GM12878 (cell line): ENCODE measurements around the gene DET1. TPM values are rescaled to one million over a fixed set of nuclear protein-coding genes. Genes with fewer than 3 reads are reported as not detected.

ENCODE experiments used
- ATAC-seq: fragments of 200-7000 bp; cut with Tn5 transposase; 3 replicates; pipeline ENCODE4 v1.9.1; 2020; ENCODE audit warnings: mild to moderate bottlenecking, moderate library complexity
- BruUV-seq: library from RNA; stranded (reverse); fragments of 400-500 nt; replicated peaks from 2 replicates; lab custom pipeline; 2021; lab: Mats Ljungman, UMichigan
- CTCF ChIA-PET: fragments of 300-600 bp; sonication (Branson Sonifier 250); formaldehyde crosslinking; extraction: SDS; loops from one replicate; lab custom pipeline; 2021; ENCODE audit warnings: inconsistent platforms; lab: Yijun Ruan, JAX
- POLR2A ChIA-PET: fragments of 350-600 bp; formaldehyde crosslinking; extraction: SDS; loops from one replicate; lab custom pipeline; 2021; ENCODE audit warnings: inconsistent platforms; lab: Charles Lee
- RAD21 ChIA-PET: fragments of 300-600 bp; sonication (Branson Sonifier 250); formaldehyde crosslinking; loops from one replicate; lab custom pipeline; 2023; ENCODE audit warnings: antibody characterized with exemption; ENCODE audit not compliant: unreplicated experiment; lab: Charles Lee
- SMC1A ChIA-PET: fragments of 300-600 bp; sonication (Branson Sonifier 250); formaldehyde crosslinking; loops from one replicate; lab custom pipeline; 2023; ENCODE audit not compliant: unreplicated experiment, uncharacterized antibody; lab: Charles Lee
- DNase-seq: peaks from one replicate; pipeline ENCODE4 v3.0.0-alpha.2; 2011; ENCODE audit warnings: low read depth, low spot score
- FAIRE-seq: peaks from 3 replicates; lab custom pipeline; 2011; peaks lifted over from hg19 to GRCh38; lab: Jason Lieb, UNC
- H2AFZ ChIP-seq: 2 replicates; pipeline ENCODE4 v1.6.0; 2011; ENCODE audit warnings: low read depth, low read length, control low read depth; ENCODE audit not compliant: control insufficient read depth
- H3K27ac ChIP-seq: 2 replicates; pipeline ENCODE4 v1.5.1; 2011; ENCODE audit warnings: control low read depth; ENCODE audit not compliant: control insufficient read depth, insufficient read depth
- H3K27me3 ChIP-seq, 2 experiments: replicated peaks in 1 of 2; 2 replicates each; pipeline versions ENCODE4 v1.6.0 to v1.6.1; 2011; ENCODE audit warnings: low read length in 1 of 2; ENCODE audit not compliant: control insufficient read depth in 2 of 2, insufficient read depth in 2 of 2
- H3K36me3 ChIP-seq, 2 experiments: 2 replicates each; pipeline ENCODE4 v1.5.1; 2011; ENCODE audit warnings: low read length in 1 of 2; ENCODE audit not compliant: control insufficient read depth in 2 of 2, insufficient read depth in 2 of 2
- H3K4me1 ChIP-seq: 2 replicates; pipeline ENCODE4 v1.6.1; 2011; ENCODE audit warnings: mild to moderate bottlenecking, low read length, moderate library complexity, mixed read lengths; ENCODE audit not compliant: control insufficient read depth, insufficient read depth
- H3K4me2 ChIP-seq: 2 replicates; pipeline ENCODE4 v1.6.0; 2011; ENCODE audit warnings: control low read depth; ENCODE audit not compliant: control insufficient read depth, insufficient read depth
- H3K4me3 ChIP-seq: fragments of 200-600 bp; sonication (generic); 2 replicates; pipeline ENCODE4 v1.5.1; 2016
- H3K79me2 ChIP-seq: 2 replicates; pipeline ENCODE4 v1.6.0; 2011; ENCODE audit warnings: low read length; ENCODE audit not compliant: control insufficient read depth, insufficient read depth
- H3K9ac ChIP-seq: 2 replicates; pipeline ENCODE4 v1.8.0; 2011; ENCODE audit warnings: low read length, control low read depth, mixed read lengths; ENCODE audit not compliant: control insufficient read depth, insufficient read depth
- H3K9me3 ChIP-seq: replicated peaks from 3 replicates; pipeline ENCODE4 v1.5.1; 2011; ENCODE audit warnings: mild to moderate bottlenecking, low read length; ENCODE audit not compliant: control insufficient read depth, insufficient read depth
- H4K20me1 ChIP-seq: 2 replicates; pipeline ENCODE4 v1.6.0; 2011; ENCODE audit not compliant: control insufficient read depth, insufficient read depth
- BRCA1 ChIP-seq: IDR thresholded peaks from 2 replicates; pipeline ENCODE4 v1.6.1; 2011; ENCODE audit warnings: low read depth, low read length, improper control_type of control experiment
- EGR1 ChIP-seq, 2 experiments: IDR thresholded peaks; 1 replicate in 1 of 2; 2 replicates in 1 of 2; pipeline ENCODE4 v1.6.1; 2011 to 2012; ENCODE audit warnings: low read depth in 2 of 2, low read length in 2 of 2, borderline replicate concordance in 1 of 2, mild to moderate bottlenecking in 1 of 2, moderate library complexity in 1 of 2
- FOXK2 ChIP-seq: fragments of 450-650 bp; IDR thresholded peaks from 2 replicates; pipeline ENCODE4 v1.6.1; 2017; ENCODE audit warnings: mild to moderate bottlenecking, moderate library complexity
- MXI1 ChIP-seq: fragments of 150-350 bp; IDR thresholded peaks from 2 replicates; pipeline ENCODE4 v1.6.1; 2011; ENCODE audit warnings: low read depth, mild to moderate bottlenecking, inconsistent platforms, low read length, improper control_type of control experiment
- RAD21 ChIP-seq: IDR thresholded peaks from 2 replicates; pipeline ENCODE4 v1.6.1; 2011; ENCODE audit warnings: mild to moderate bottlenecking, low read depth, low read length, moderate library complexity; ENCODE audit not compliant: insufficient read depth
- RFX5 ChIP-seq: IDR thresholded peaks from 2 replicates; pipeline ENCODE4 v1.6.1; 2011; ENCODE audit warnings: low read depth, low read length, improper control_type of control experiment
- SMARCA5 ChIP-seq: fragments of 450-650 bp; IDR thresholded peaks from 2 replicates; pipeline ENCODE4 v1.6.1; 2017; ENCODE audit warnings: mild to moderate bottlenecking
- TCF3 ChIP-seq: IDR thresholded peaks from 2 replicates; pipeline ENCODE4 v1.6.1; 2012; ENCODE audit warnings: low read depth, mild to moderate bottlenecking, low read length, borderline replicate concordance; ENCODE audit not compliant: insufficient read depth
- WGBS: methylation state at CpG from one replicate; pipeline ENCODE4 v1.1.6; 2016; ENCODE audit warnings: low lambda C conversion rate; ENCODE audit not compliant: insufficient replicate concordance, insufficient coverage; ENCODE audit errors: missing lambda C conversion rate; 5-methylcytosine and 5-hydroxymethylcytosine counted together
- in situ Hi-C: fragments of 300-500 bp; cut with MboI; formaldehyde crosslinking; loops from 9 replicates; pipeline ENCODE4 v1.14.3; 2018; ENCODE audit warnings: mixed read lengths
- intact Hi-C: fragments of 100-400 bp; cut with micrococcal nuclease; formaldehyde crosslinking; loops from one replicate; pipeline ENCODE4 v1.14.2; 2022; ENCODE audit not compliant: unreplicated experiment
- polyA plus RNA-seq, 11 experiments: library from polyadenylated mRNA; depleted of rRNA in 4 of 11; unstranded in 6 of 11; stranded (reverse) in 5 of 11; fragments of >200 nt; fragmentation: Nextera tagmentation in 4 of 11; fragmentation: Illumina TruSeq in 1 of 11; extraction: Ambion mirVana in 4 of 11; extraction: Trizol in 1 of 11; gene quantifications; 1 replicate in 1 of 11; 2 replicates in 10 of 11; pipeline versions ENCODE4 v1.2.1 to v1.2.3, GENCODE V29; 2011 to 2016; ENCODE audit warnings: inconsistent platforms in 2 of 11, missing spikeins in 2 of 11, low read depth in 1 of 11
- total RNA-seq, 4 experiments: library from RNA; depleted of rRNA in 3 of 4; stranded (reverse); fragments of >200 nt in 3 of 4; fragmentation: Illumina TruSeq in 1 of 4; extraction: Trizol in 1 of 4; gene quantifications; 2 replicates each; pipeline versions ENCODE4 v1.2.1 to v1.2.3, GENCODE V29; 2013 to 2021
- TF ChIP-seq, protein P1 (sequence below): fragments of 150-350 bp; IDR thresholded peaks from 2 replicates; pipeline ENCODE4 v1.6.1; 2014; ENCODE audit warnings: mild to moderate bottlenecking, low read depth, low read length
- TF ChIP-seq, protein P2 (sequence below): IDR thresholded peaks from 2 replicates; pipeline ENCODE4 v1.6.1; 2012; ENCODE audit warnings: low read depth, low read length, improper control_type of control experiment

The DET1 gene
- total and polyA plus RNA-seq, 10 of the 15 experiments (the other 5 are each of a cell fraction or from before 2014, with no cell fraction given) = 0.16 to 2.7 (median 1.4) TPM

DNA sequence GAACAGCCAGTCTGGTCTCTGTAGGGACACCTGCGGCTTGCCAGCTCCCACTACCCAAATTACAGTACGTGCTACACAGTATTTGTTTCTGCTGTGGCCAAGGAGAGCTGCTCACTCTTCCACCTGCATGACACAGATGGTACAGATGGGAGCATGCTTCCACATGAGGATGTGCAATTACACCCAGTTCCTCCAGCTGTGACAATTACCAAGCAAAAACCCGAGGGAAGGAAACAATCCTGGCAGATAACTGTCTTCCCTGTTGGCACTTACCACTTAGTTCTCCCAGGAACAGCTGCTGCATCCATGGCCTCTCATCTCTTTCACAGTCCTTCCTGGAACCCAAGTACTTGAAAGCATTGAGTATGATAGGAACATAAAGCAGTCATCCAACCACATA is 34.4 kb downstream of the DET1 start:
- POLR2A ChIA-PET = no interaction called here
- Histone ChIP-seq H3K27me3 (no peaks in the 10 kb centered on the region), H3K27ac (no peak overlapping the region), H3K4me2 (no peak overlapping the region), H4K20me1 (no peaks in the 10 kb centered on the region), H3K9ac (no peak overlapping the region), H3K9me3 (no peaks in the 10 kb centered on the region), H2AFZ (no peak overlapping the region), H3K4me1 (peaks cover 12% of the 10 kb centered on the region), H3K4me3 (no peak overlapping the region), H3K36me3 (no peaks in the 10 kb centered on the region), H3K79me2 (no peaks in the 10 kb centered on the region)
- CTCF ChIA-PET = interaction anchor here (0.7 kb wide), 1 partner anchor 12 kb away, joined by 3 read pairs; no protein-coding TSS in a partner anchor
- FAIRE-seq (no peak), DNase-seq (no peak), ATAC-seq (no peak)
- SMC1A ChIA-PET = no interaction called here
- intact Hi-C loops = no loop called here
- BruUV-seq = no TSS peak
- in situ Hi-C loops = no loop called here
- RAD21 ChIA-PET = no interaction called here
- no peak for TF ChIP-seq BRCA1
- no peak for TF ChIP-seq FOXK2
- TF ChIP-seq RAD21 = no peak
- TF ChIP-seq SMARCA5 = no peak
- no peak for TF ChIP-seq EGR1 (IDR thresholded peaks at IDR 0.05; ENCODE audit: borderline replicate concordance in 1 of 2, low read depth in 2 of 2, low read length in 2 of 2)
- TF ChIP-seq, protein P1, sequence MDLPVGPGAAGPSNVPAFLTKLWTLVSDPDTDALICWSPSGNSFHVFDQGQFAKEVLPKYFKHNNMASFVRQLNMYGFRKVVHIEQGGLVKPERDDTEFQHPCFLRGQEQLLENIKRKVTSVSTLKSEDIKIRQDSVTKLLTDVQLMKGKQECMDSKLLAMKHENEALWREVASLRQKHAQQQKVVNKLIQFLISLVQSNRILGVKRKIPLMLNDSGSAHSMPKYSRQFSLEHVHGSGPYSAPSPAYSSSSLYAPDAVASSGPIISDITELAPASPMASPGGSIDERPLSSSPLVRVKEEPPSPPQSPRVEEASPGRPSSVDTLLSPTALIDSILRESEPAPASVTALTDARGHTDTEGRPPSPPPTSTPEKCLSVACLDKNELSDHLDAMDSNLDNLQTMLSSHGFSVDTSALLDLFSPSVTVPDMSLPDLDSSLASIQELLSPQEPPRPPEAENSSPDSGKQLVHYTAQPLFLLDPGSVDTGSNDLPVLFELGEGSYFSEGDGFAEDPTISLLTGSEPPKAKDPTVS = no peak
- TF ChIP-seq RFX5 = no peak
- no peak for TF ChIP-seq MXI1
- TF ChIP-seq, protein P2, sequence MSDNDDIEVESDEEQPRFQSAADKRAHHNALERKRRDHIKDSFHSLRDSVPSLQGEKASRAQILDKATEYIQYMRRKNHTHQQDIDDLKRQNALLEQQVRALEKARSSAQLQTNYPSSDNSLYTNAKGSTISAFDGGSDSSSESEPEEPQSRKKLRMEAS = no peak
- TF ChIP-seq TCF3 = no peak
- WGBS = 62% methylated on average over 3 of the region's 3 CpGs
